ENCODE data around the gene SALL1. TPM values are rescaled to one million over a fixed set of nuclear protein-coding genes. Genes with fewer than 3 reads are reported as not detected.
A peak's percentile ranks its signal among the peaks of the same experiment; 100 is the strongest.

The SALL1 gene
- total RNA-seq, 1 experiment from 2014 or later, result 101 TPM

- Histone ChIP-seq H4K91ac (ENCODE audit: insufficient read length, low read depth, low read length) (no peak overlapping the region), H2BK12ac (ENCODE audit: insufficient read length, low read depth, low read length) (no peak overlapping the region), H4K20me1 (ENCODE audit: control insufficient read depth, insufficient read depth, insufficient read length) (no peaks in the 10 kb centered on the region), H3K9ac (ENCODE audit: extremely low read depth, insufficient read length, low read length) (no peak overlapping the region), H3K4me1 (ENCODE audit: insufficient read depth, low read length) (no peaks in the 10 kb centered on the region), H3K23me2 (ENCODE audit: insufficient read length, low read depth, low read length, poor library complexity, severe bottlenecking) (peaks cover under 1% of the 10 kb centered on the region), H2BK15ac (ENCODE audit: low read depth, low read length) (no peak overlapping the region), H3K27me3 (ENCODE audit: insufficient read depth, low read length) (no peaks in the 10 kb centered on the region), H3K14ac (ENCODE audit: insufficient read depth, low read length) (no peak overlapping the region), H4K5ac (ENCODE audit: insufficient read length, low read depth, low read length) (no peak overlapping the region), H2BK120ac (ENCODE audit: low read depth, low read length, poor library complexity, severe bottlenecking) (no peak overlapping the region), H3K18ac (ENCODE audit: insufficient read length, low read depth, low read length) (no peak overlapping the region), H2BK20ac (ENCODE audit: low read depth, low read length, poor library complexity, severe bottlenecking) (no peak overlapping the region), H2AFZ (ENCODE audit: low read length) (no peak overlapping the region), H3T11ph (ENCODE audit: low read length) (no peak overlapping the region), H3K27ac (ENCODE audit: insufficient read length, low read depth, low read length) (no peak overlapping the region), H2AK5ac (ENCODE audit: insufficient read length, low read length) (no peak overlapping the region), H4K8ac (replicated peaks; ENCODE audit: insufficient read length, low read depth, low read length) (no peak overlapping the region), H3K23ac (ENCODE audit: insufficient read length, low read depth, low read length) (no peak overlapping the region), H3K56ac (ENCODE audit: insufficient read length, low read depth, low read length) (no peak overlapping the region), H3K4ac (ENCODE audit: low read depth, low read length) (no peak overlapping the region), H2BK5ac (ENCODE audit: insufficient read length, low read length) (no peak overlapping the region), H3K4me2 (ENCODE audit: insufficient read depth, insufficient read length, low read length) (no peak overlapping the region), H3K9me3 (ENCODE audit: control insufficient read depth, low read depth, low read length) (no peaks in the 10 kb centered on the region), H3K79me2 (ENCODE audit: insufficient read depth, low read length) (peaks cover 9% of the 10 kb centered on the region; the same call in 1 of the 2 replicates), H3K79me1 (ENCODE audit: insufficient read depth, low read depth, low read length, poor library complexity, severe bottlenecking) (peaks cover 5% of the 10 kb centered on the region)
- Mint-ChIP-seq H3K4me1 (peaks cover 34 to 59% of the 10 kb centered on the region in 2 experiments), H3K27ac (peak overlapping the region in 1 of 3 experiments; percentile 47; a peak in 1 of 7 replicates), H3K9me3 (no peaks in the 10 kb centered on the region), H3K27me3 (ENCODE audit: low read depth) (0 out of 2 replicates have a peak, but pooled peaks cover under 1% of the 10 kb centered on the region), H3K36me3 (ENCODE audit: insufficient read depth in 1 of 3, low read depth in 3 of 3) (peaks cover 60 to 85% (median 83%) of the 10 kb centered on the region in 3 experiments), H3K4me3 (no peak overlapping the region)
- no peak for DNase-seq
- peak; percentile 34; the same call in 2 of the 3 replicates for TF ChIP-seq CTCF (conservative IDR thresholded peaks at IDR 0.05)
- no CpG with 5 or more reads among the region's 15 CpGs for WGBS (ENCODE audit: extremely low coverage, insufficient read length, low lambda C conversion rate)
Measured at GRCh38 chr16:51140112-51140511, 11.0 kb downstream of the SALL1 start.
